ENCODE measurements around the gene HDAC9.

- no peak for TF ChIP-seq POLR2A (IDR thresholded peaks at IDR 0.05)
- TF ChIP-seq, protein P1, sequence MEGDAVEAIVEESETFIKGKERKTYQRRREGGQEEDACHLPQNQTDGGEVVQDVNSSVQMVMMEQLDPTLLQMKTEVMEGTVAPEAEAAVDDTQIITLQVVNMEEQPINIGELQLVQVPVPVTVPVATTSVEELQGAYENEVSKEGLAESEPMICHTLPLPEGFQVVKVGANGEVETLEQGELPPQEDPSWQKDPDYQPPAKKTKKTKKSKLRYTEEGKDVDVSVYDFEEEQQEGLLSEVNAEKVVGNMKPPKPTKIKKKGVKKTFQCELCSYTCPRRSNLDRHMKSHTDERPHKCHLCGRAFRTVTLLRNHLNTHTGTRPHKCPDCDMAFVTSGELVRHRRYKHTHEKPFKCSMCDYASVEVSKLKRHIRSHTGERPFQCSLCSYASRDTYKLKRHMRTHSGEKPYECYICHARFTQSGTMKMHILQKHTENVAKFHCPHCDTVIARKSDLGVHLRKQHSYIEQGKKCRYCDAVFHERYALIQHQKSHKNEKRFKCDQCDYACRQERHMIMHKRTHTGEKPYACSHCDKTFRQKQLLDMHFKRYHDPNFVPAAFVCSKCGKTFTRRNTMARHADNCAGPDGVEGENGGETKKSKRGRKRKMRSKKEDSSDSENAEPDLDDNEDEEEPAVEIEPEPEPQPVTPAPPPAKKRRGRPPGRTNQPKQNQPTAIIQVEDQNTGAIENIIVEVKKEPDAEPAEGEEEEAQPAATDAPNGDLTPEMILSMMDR (IDR thresholded peaks at IDR 0.05): no peak
Measured at GRCh38 chr7:19015098-19015497, 519.5 kb downstream of the HDAC9 start.
